Measurements from ENCODE around the gene TP53. TPM values are rescaled to one million over a fixed set of nuclear protein-coding genes. Genes with fewer than 3 reads are reported as not detected.

Gene TP53
- polyA plus RNA-seq, 3 donors = 16.2 to 35.1 (median 25.8) TPM

GRCh38 chr17:7714721-7715594 is 27.7 kb upstream of the TP53 start:
- Mint-ChIP-seq H3K4me3 (no peak overlapping the region), H3K27me3 (ENCODE audit: low read depth in 3 of 3) (peaks cover 47 to 91% (median 60%) of the 10 kb centered on the region in 3 donors), H3K27ac (no peak overlapping the region), H3K9me3 (peaks cover 0 to 7% (median 2%) of the 10 kb centered on the region in 7 donors), H3K36me3 (peaks cover 0 to 5% of the 10 kb centered on the region in 2 donors), H3K4me1 (peaks cover 35% of the 10 kb centered on the region)
- H3K27me3 ChIP-seq (ENCODE audit: control insufficient read depth in 2 of 2, insufficient read depth in 2 of 2, low read length in 2 of 2) = peaks cover 19 to 71% of the 10 kb centered on the region in 2 donors
- intact Hi-C loops (cut with micrococcal nuclease) = no loop called here
- H3K36me3 ChIP-seq (replicated peaks in 1 of 2; ENCODE audit: control insufficient read depth in 1 of 2, insufficient read depth in 2 of 2, low read length in 2 of 2) = no peaks in the 10 kb centered on the region
- no peak overlapping the region for H3K9ac ChIP-seq (ENCODE audit: insufficient read depth, low read length, poor library complexity, severe bottlenecking)
- peaks cover 0 to 6% of the 10 kb centered on the region in 2 donors for H3K9me3 ChIP-seq (replicated peaks in 1 of 2; ENCODE audit: control insufficient read depth in 1 of 2, insufficient read depth in 1 of 2, low read length in 2 of 2)
- H3K79me2 ChIP-seq (ENCODE audit: insufficient read depth, low read length) = no peaks in the 10 kb centered on the region
- H3K4me3 ChIP-seq (replicated peaks in 1 of 3; ENCODE audit: low read depth in 2 of 3, low read length in 3 of 3) = no peak overlapping the region
- H4K20me1 ChIP-seq (ENCODE audit: insufficient read depth, low read length) = no peaks in the 10 kb centered on the region
- no peak overlapping the region for H3K4me2 ChIP-seq (replicated peaks; ENCODE audit: extremely low read depth, low read length, poor library complexity, severe bottlenecking)
- DNase-seq = no peak
- H3K4me1 ChIP-seq (ENCODE audit: control insufficient read depth in 1 of 2, insufficient read depth in 2 of 2, low read length in 2 of 2) = peaks cover 26 to 27% of the 10 kb centered on the region in 2 donors
- H2AFZ ChIP-seq (ENCODE audit: insufficient read depth, low read depth, low read length, poor library complexity, severe bottlenecking) = no peak overlapping the region
- H3K27ac ChIP-seq (ENCODE audit: low read depth in 1 of 2, low read length in 2 of 2) = no peak overlapping the region
- 88% methylated on average over 4 of the region's 10 CpGs for WGBS (ENCODE audit: insufficient coverage)
- no peak for TF ChIP-seq CTCF (IDR thresholded peaks at IDR 0.05)

- Histone ChIP-seq H3K79me2 (ENCODE audit: insufficient read depth, low read length) (no peaks in the 10 kb centered on the region), H3K36me3 (replicated peaks in 1 of 2; ENCODE audit: control insufficient read depth in 1 of 2, insufficient read depth in 2 of 2, low read length in 2 of 2) (no peaks in the 10 kb centered on the region), H3K27me3 (ENCODE audit: control insufficient read depth in 2 of 2, insufficient read depth in 2 of 2, low read length in 2 of 2) (peaks cover 18 to 59% of the 10 kb centered on the region in 2 donors), H3K4me1 (ENCODE audit: control insufficient read depth in 1 of 2, insufficient read depth in 2 of 2, low read length in 2 of 2) (peaks cover 26 to 29% of the 10 kb centered on the region in 2 donors), H4K20me1 (ENCODE audit: insufficient read depth, low read length) (no peaks in the 10 kb centered on the region), H3K4me2 (replicated peaks; ENCODE audit: extremely low read depth, low read length, poor library complexity, severe bottlenecking) (no peak overlapping the region), H3K9me3 (replicated peaks in 1 of 2; ENCODE audit: control insufficient read depth in 1 of 2, insufficient read depth in 1 of 2, low read length in 2 of 2) (peaks cover 0 to 6% of the 10 kb centered on the region in 2 donors), H3K4me3 (replicated peaks in 1 of 3; ENCODE audit: low read depth in 2 of 3, low read length in 3 of 3) (no peak overlapping the region), H3K9ac (ENCODE audit: insufficient read depth, low read length, poor library complexity, severe bottlenecking) (no peak overlapping the region), H2AFZ (ENCODE audit: insufficient read depth, low read depth, low read length, poor library complexity, severe bottlenecking) (no peak overlapping the region), H3K27ac (ENCODE audit: low read depth in 1 of 2, low read length in 2 of 2) (no peak overlapping the region)
- peaks cover 38 to 81% (median 50%) of the 10 kb centered on the region in 3 donors for H3K27me3 Mint-ChIP-seq (ENCODE audit: low read depth in 3 of 3)
- H3K36me3 Mint-ChIP-seq = peaks cover 0 to 5% of the 10 kb centered on the region in 2 donors
- TF ChIP-seq CTCF (IDR thresholded peaks at IDR 0.05) = no peak
- intact Hi-C loops (cut with micrococcal nuclease) = no loop called here
- 3% methylated on average over 4 of the region's 9 CpGs for WGBS (ENCODE audit: insufficient coverage)
- peaks cover 0 to 7% (median 2%) of the 10 kb centered on the region in 7 donors for H3K9me3 Mint-ChIP-seq
- peaks cover 37% of the 10 kb centered on the region for H3K4me1 Mint-ChIP-seq
- peak overlapping the region in 1 of 2 donors; percentile 75 for H3K4me3 Mint-ChIP-seq
- H3K27ac Mint-ChIP-seq = peak overlapping the region in 2 of 7 donors; percentile 38 to 42
- no peak for DNase-seq
These were observed 26.5 kb upstream of the TP53 start for GRCh38 chr17:7713782-7714181.

Measured in CD14-positive monocyte (primary cell).